ENCODE data around the gene ALG11.

DNA sequence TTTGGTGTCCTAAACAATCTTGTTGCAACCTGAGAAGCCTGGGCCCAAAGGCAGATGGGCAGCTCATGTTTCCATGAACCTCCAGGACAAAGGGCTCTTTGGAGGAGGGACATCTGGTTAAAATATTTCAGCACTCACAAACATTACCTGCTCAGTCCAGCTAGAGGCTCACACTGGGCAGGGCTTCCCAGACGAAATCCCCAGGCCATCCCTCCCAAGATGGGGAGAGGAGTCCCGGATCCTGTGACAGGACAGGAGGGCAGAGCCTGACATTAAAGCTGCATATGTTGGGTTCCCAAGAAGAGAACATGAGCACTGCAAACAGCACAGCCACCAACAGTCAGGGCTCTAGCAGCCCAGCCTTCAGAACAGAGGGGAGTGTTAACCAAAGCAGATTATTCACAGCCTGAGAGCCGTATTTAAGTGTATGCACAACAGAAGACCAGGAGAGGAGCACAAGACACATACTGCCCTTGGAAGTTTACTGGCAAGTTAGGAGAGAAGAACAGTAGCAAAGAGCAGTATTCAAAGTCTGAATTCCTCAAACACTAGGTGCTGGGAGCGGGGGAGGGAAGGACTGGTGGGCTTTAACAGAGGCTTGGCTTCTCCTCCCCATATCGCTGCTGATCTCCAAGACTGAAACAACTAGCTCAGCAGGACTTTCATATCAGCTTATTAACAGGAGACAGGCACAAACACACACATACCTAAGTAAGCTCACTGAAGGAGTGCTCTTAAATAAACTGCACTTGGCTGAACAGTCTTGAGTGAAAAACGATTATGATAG is 13.3 kb upstream of the ALG11 start:
- TF ChIP-seq POLR2A (IDR thresholded peaks at IDR 0.05): no peak
- TF ChIP-seq, protein P1, sequence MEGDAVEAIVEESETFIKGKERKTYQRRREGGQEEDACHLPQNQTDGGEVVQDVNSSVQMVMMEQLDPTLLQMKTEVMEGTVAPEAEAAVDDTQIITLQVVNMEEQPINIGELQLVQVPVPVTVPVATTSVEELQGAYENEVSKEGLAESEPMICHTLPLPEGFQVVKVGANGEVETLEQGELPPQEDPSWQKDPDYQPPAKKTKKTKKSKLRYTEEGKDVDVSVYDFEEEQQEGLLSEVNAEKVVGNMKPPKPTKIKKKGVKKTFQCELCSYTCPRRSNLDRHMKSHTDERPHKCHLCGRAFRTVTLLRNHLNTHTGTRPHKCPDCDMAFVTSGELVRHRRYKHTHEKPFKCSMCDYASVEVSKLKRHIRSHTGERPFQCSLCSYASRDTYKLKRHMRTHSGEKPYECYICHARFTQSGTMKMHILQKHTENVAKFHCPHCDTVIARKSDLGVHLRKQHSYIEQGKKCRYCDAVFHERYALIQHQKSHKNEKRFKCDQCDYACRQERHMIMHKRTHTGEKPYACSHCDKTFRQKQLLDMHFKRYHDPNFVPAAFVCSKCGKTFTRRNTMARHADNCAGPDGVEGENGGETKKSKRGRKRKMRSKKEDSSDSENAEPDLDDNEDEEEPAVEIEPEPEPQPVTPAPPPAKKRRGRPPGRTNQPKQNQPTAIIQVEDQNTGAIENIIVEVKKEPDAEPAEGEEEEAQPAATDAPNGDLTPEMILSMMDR (IDR thresholded peaks at IDR 0.05): no peak

All from adrenal gland (tissue), 5 donors.